ENCODE data around the gene SALL1. TPM values are rescaled to one million over a fixed set of nuclear protein-coding genes. Genes with fewer than 3 reads are reported as not detected.

Gene SALL1
- polyA plus RNA-seq, 3 donors, result 97.3 to 118 (median 101) TPM

- no peak for DNase-seq (ENCODE audit: low read depth in 3 of 3, low spot score in 2 of 3)
These were observed 6.6 kb upstream of the SALL1 start for GRCh38 chr16:51157698-51158097.

GRCh38 chr16:51156807-51157200, 5.7 kb upstream of the SALL1 start:
- DNase-seq (ENCODE audit: low read depth in 3 of 3, low spot score in 2 of 3), result no peak

- DNase-seq (ENCODE audit: low read depth in 3 of 3, low spot score in 2 of 3), result no peak
These were observed 5.0 kb upstream of the SALL1 start for GRCh38 chr16:51155820-51156806.

GRCh38 chr16:51155199-51155607, 4.1 kb upstream of the SALL1 start:
- no peak for DNase-seq (ENCODE audit: low read depth in 3 of 3, low spot score in 2 of 3)

- DNase-seq (ENCODE audit: low read depth in 3 of 3, low spot score in 2 of 3), result no peak
These were observed 3.5 kb upstream of the SALL1 start for GRCh38 chr16:51154271-51155171.

GRCh38 chr16:51153577-51154031, 2.5 kb upstream of the SALL1 start:
- no peak for DNase-seq (ENCODE audit: low read depth in 3 of 3, low spot score in 2 of 3)

- no peak for DNase-seq (ENCODE audit: low read depth in 3 of 3, low spot score in 2 of 3)
These were observed 1.9 kb upstream of the SALL1 start for GRCh38 chr16:51152691-51153576.

GRCh38 chr16:51151961-51152663, 1.0 kb upstream of the SALL1 start:
- DNase-seq (ENCODE audit: low read depth in 3 of 3, low spot score in 2 of 3), result peak in 2 of 3 donors; percentile 84 to 88

GRCh38 chr16:51151435-51151960, 428 bp upstream of the SALL1 start:
- no peak for DNase-seq (ENCODE audit: low read depth in 3 of 3, low spot score in 2 of 3)

GRCh38 chr16:51150165-51150887, 744 bp downstream of the SALL1 start:
- DNase-seq (ENCODE audit: low read depth in 3 of 3, low spot score in 2 of 3), result no peak

GRCh38 chr16:51149721-51150164, 1.3 kb downstream of the SALL1 start:
- no peak for DNase-seq (ENCODE audit: low read depth in 3 of 3, low spot score in 2 of 3)

- DNase-seq (ENCODE audit: low read depth in 3 of 3, low spot score in 2 of 3), result no peak
These were observed 1.8 kb downstream of the SALL1 start for GRCh38 chr16:51149251-51149661.

- no peak for DNase-seq (ENCODE audit: low read depth in 3 of 3, low spot score in 2 of 3)
These were observed 2.3 kb downstream of the SALL1 start for GRCh38 chr16:51148678-51149228.

- no peak for DNase-seq (ENCODE audit: low read depth in 3 of 3, low spot score in 2 of 3)
These were observed 3.0 kb downstream of the SALL1 start for GRCh38 chr16:51147776-51148677.

GRCh38 chr16:51146256-51146924, 4.7 kb downstream of the SALL1 start:
- DNase-seq (ENCODE audit: low read depth in 3 of 3, low spot score in 2 of 3), result no peak

GRCh38 chr16:51144203-51144602, 6.9 kb downstream of the SALL1 start:
- DNase-seq (ENCODE audit: low read depth in 3 of 3, low spot score in 2 of 3), result no peak

All from right renal cortex interstitium (tissue), 3 donors.